ENCODE measurements around the gene HRH3. TPM values are rescaled to one million over a fixed set of nuclear protein-coding genes. Genes with fewer than 3 reads are reported as not detected.

HRH3 gene
- total RNA-seq, 1 donor = not detected

- no peak for TF ChIP-seq CTCF (IDR thresholded peaks at IDR 0.05; ENCODE audit: insufficient read depth, low read depth, low read length)
- no peak overlapping the region for H3K4me3 ChIP-seq (ENCODE audit: low read depth, low read length)
- DNase-seq (ENCODE audit: low read depth) = no peak
Measured at GRCh38 chr20:62212299-62212698, 7.8 kb downstream of the HRH3 start.

GRCh38 chr20:62211769-62212288 lies 8.2 kb downstream of the HRH3 start:
- no peak overlapping the region for H3K4me3 ChIP-seq (ENCODE audit: low read depth, low read length)
- no peak for DNase-seq (ENCODE audit: low read depth)
- no peak for TF ChIP-seq CTCF (IDR thresholded peaks at IDR 0.05; ENCODE audit: insufficient read depth, low read depth, low read length)

GRCh38 chr20:62211216-62211615 lies 8.9 kb downstream of the HRH3 start:
- TF ChIP-seq CTCF (IDR thresholded peaks at IDR 0.05; ENCODE audit: insufficient read depth, low read depth, low read length) = no peak
- no peak for DNase-seq (ENCODE audit: low read depth)
- no peak overlapping the region for H3K4me3 ChIP-seq (ENCODE audit: low read depth, low read length)

- no peak for DNase-seq (ENCODE audit: low read depth)
- TF ChIP-seq CTCF (IDR thresholded peaks at IDR 0.05; ENCODE audit: insufficient read depth, low read depth, low read length) = no peak
- no peak overlapping the region for H3K4me3 ChIP-seq (ENCODE audit: low read depth, low read length)
Measured at GRCh38 chr20:62210496-62210855, 9.6 kb downstream of the HRH3 start.

- TF ChIP-seq CTCF (IDR thresholded peaks at IDR 0.05; ENCODE audit: insufficient read depth, low read depth, low read length) = no peak
- no peak overlapping the region for H3K4me3 ChIP-seq (ENCODE audit: low read depth, low read length)
- no peak for DNase-seq (ENCODE audit: low read depth)
Measured at GRCh38 chr20:62209850-62210495, 10.1 kb downstream of the HRH3 start.

- no peak overlapping the region for H3K4me3 ChIP-seq (ENCODE audit: low read depth, low read length)
- no peak for TF ChIP-seq CTCF (IDR thresholded peaks at IDR 0.05; ENCODE audit: insufficient read depth, low read depth, low read length)
- no peak for DNase-seq (ENCODE audit: low read depth)
Measured at GRCh38 chr20:62208795-62209755, 11.0 kb downstream of the HRH3 start.
